Thymus (tissue), 11 donors: ENCODE data around the gene PTCSC3. TPM values are rescaled to one million over a fixed set of nuclear protein-coding genes. Genes with fewer than 3 reads are reported as not detected.

Experiments used
- DNase-seq, 9 donors: peaks; one replicate each; pipeline ENCODE4 v3.0.0-alpha.2; 2013; ENCODE audit warnings: low spot score in 9 of 9, low read depth in 6 of 9, missing footprints in 1 of 9
- H3K27ac ChIP-seq, 2 donors: one replicate each; pipeline ENCODE4 v1.5.1; 2013; ENCODE audit warnings: control low read depth in 1 of 2, low read depth in 1 of 2, low read length in 1 of 2, mild to moderate bottlenecking in 1 of 2, moderate library complexity in 1 of 2
- H3K27me3 ChIP-seq, 2 donors: one replicate each; pipeline ENCODE4 v1.5.1; 2013; ENCODE audit warnings: low read length in 1 of 2; ENCODE audit not compliant: control insufficient read depth in 2 of 2, insufficient read depth in 1 of 2
- H3K36me3 ChIP-seq, 2 donors: one replicate each; pipeline ENCODE4 v1.5.1; 2013; ENCODE audit warnings: low read length in 1 of 2, mild to moderate bottlenecking in 1 of 2, moderate library complexity in 1 of 2; ENCODE audit not compliant: control insufficient read depth in 2 of 2, insufficient read depth in 2 of 2
- H3K4me1 ChIP-seq, 2 donors: one replicate each; pipeline ENCODE4 v1.5.1; 2013; ENCODE audit warnings: low read length in 2 of 2; ENCODE audit not compliant: control insufficient read depth in 2 of 2, insufficient read depth in 2 of 2
- H3K4me3 ChIP-seq, 2 donors: one replicate each; pipeline ENCODE4 v1.5.1; 2013; ENCODE audit warnings: low read length in 2 of 2, control low read depth in 1 of 2, mild to moderate bottlenecking in 1 of 2
- H3K9me3 ChIP-seq, 2 donors: one replicate each; pipeline ENCODE4 v1.5.1; 2013; ENCODE audit warnings: low read length in 1 of 2, mild to moderate bottlenecking in 1 of 2; ENCODE audit not compliant: control insufficient read depth in 2 of 2, insufficient read depth in 1 of 2
- WGBS: extraction: QIAGEN DNeasy Blood & Tissue Kit; methylation state at CpG from one replicate; pipeline ENCODE4 v1.1.7; 2013; 5-methylcytosine and 5-hydroxymethylcytosine counted together
- polyA plus RNA-seq: library from polyadenylated mRNA; stranded (reverse); fragments of 200-250 nt; gene quantifications from one replicate; pipeline ENCODE4 v1.2.3, GENCODE V29; 2013
- total RNA-seq: library from RNA; stranded (reverse); fragments of 120-200 nt; gene quantifications from one replicate; pipeline ENCODE4 v1.2.4, GENCODE V29; 2013
- donor health status: healthy.

Gene PTCSC3
- total and polyA plus RNA-seq, 2 donors: not detected

GRCh38 chr14:36215217-36215598 is 38.7 kb upstream of the PTCSC3 start:
- H3K9me3 ChIP-seq: no peaks in the 10 kb centered on the region
- no peak for DNase-seq
- H3K36me3 ChIP-seq: no peaks in the 10 kb centered on the region
- no peak overlapping the region for H3K27ac ChIP-seq
- 90% methylated on average over 3 of the region's 3 CpGs for WGBS
- no peak overlapping the region for H3K4me3 ChIP-seq
- H3K4me1 ChIP-seq: no peaks in the 10 kb centered on the region
- no peaks in the 10 kb centered on the region for H3K27me3 ChIP-seq

GRCh38 chr14:36214476-36215216 is 38.1 kb upstream of the PTCSC3 start:
- Histone ChIP-seq H3K4me3 (no peak overlapping the region), H3K27ac (no peak overlapping the region), H3K27me3 (no peaks in the 10 kb centered on the region), H3K36me3 (no peaks in the 10 kb centered on the region), H3K4me1 (no peaks in the 10 kb centered on the region), H3K9me3 (no peaks in the 10 kb centered on the region)
- peak in 1 of 9 donors; percentile 2 for DNase-seq
- WGBS: 85% methylated on average over 5 of the region's 5 CpGs

- no peak overlapping the region for H3K27ac ChIP-seq
- no peaks in the 10 kb centered on the region for H3K36me3 ChIP-seq
- WGBS: 97% methylated on average over 3 of the region's 3 CpGs
- H3K9me3 ChIP-seq: no peaks in the 10 kb centered on the region
- H3K27me3 ChIP-seq: no peaks in the 10 kb centered on the region
- no peak for DNase-seq
- no peaks in the 10 kb centered on the region for H3K4me1 ChIP-seq
- H3K4me3 ChIP-seq: no peak overlapping the region
These were observed 36.5 kb upstream of the PTCSC3 start for GRCh38 chr14:36212987-36213386.

- no peak for DNase-seq
- H3K9me3 ChIP-seq: no peaks in the 10 kb centered on the region
- no peak overlapping the region for H3K27ac ChIP-seq
- no peaks in the 10 kb centered on the region for H3K4me1 ChIP-seq
- WGBS: 43% methylated on average over 1 of the region's 1 CpG
- no peak overlapping the region for H3K4me3 ChIP-seq
- no peaks in the 10 kb centered on the region for H3K27me3 ChIP-seq
- no peaks in the 10 kb centered on the region for H3K36me3 ChIP-seq
These were observed 36.1 kb upstream of the PTCSC3 start for GRCh38 chr14:36212577-36212976.

- no peaks in the 10 kb centered on the region for H3K36me3 ChIP-seq
- H3K9me3 ChIP-seq: no peaks in the 10 kb centered on the region
- no peak for DNase-seq
- WGBS: 93% methylated on average over 2 of the region's 2 CpGs
- no peak overlapping the region for H3K4me3 ChIP-seq
- no peaks in the 10 kb centered on the region for H3K27me3 ChIP-seq
- H3K4me1 ChIP-seq: no peaks in the 10 kb centered on the region
- H3K27ac ChIP-seq: no peak overlapping the region
These were observed 32.3 kb upstream of the PTCSC3 start for GRCh38 chr14:36208690-36209278.

GRCh38 chr14:36207500-36207899 is 31.0 kb upstream of the PTCSC3 start:
- DNase-seq: no peak
- whole genome bisulfite sequencing: 94% methylated on average over 1 of the region's 1 CpG
- Histone ChIP-seq H3K27ac (no peak overlapping the region), H3K9me3 (no peaks in the 10 kb centered on the region), H3K36me3 (no peaks in the 10 kb centered on the region), H3K4me3 (no peak overlapping the region), H3K27me3 (no peaks in the 10 kb centered on the region), H3K4me1 (no peaks in the 10 kb centered on the region)

GRCh38 chr14:36204461-36205073 is 28.0 kb upstream of the PTCSC3 start:
- Histone ChIP-seq H3K36me3 (no peaks in the 10 kb centered on the region), H3K4me1 (no peaks in the 10 kb centered on the region), H3K27ac (no peak overlapping the region), H3K4me3 (no peak overlapping the region), H3K27me3 (no peaks in the 10 kb centered on the region), H3K9me3 (no peaks in the 10 kb centered on the region)
- WGBS: 88% methylated on average over 4 of the region's 4 CpGs
- no peak for DNase-seq

GRCh38 chr14:36198378-36198777 is 21.9 kb upstream of the PTCSC3 start:
- Histone ChIP-seq H3K27me3 (no peaks in the 10 kb centered on the region), H3K36me3 (no peaks in the 10 kb centered on the region), H3K4me1 (no peaks in the 10 kb centered on the region), H3K27ac (no peak overlapping the region), H3K4me3 (no peak overlapping the region), H3K9me3 (no peaks in the 10 kb centered on the region)
- WGBS: 33% methylated on average over 1 of the region's 1 CpG
- no peak for DNase-seq

GRCh38 chr14:36194663-36195062 is 18.1 kb upstream of the PTCSC3 start:
- Histone ChIP-seq H3K4me3 (no peak overlapping the region), H3K27me3 (no peaks in the 10 kb centered on the region), H3K27ac (no peak overlapping the region), H3K36me3 (no peaks in the 10 kb centered on the region), H3K4me1 (no peaks in the 10 kb centered on the region), H3K9me3 (no peaks in the 10 kb centered on the region)
- 88% methylated on average over 4 of the region's 4 CpGs for WGBS
- DNase-seq: no peak
